GM18519 (cell line): ENCODE data around the gene QPCT.
"Not testable (repeated sequence)": the region's sequence is repeated elsewhere in the genome, so short reads cannot be mapped to it uniquely, and the experiment has no call there.

Source experiments
- ATAC-seq: cut with Tn5 transposase; IDR thresholded peaks from one replicate; pipeline ENCODE4 v1.9.1; 2021; ENCODE audit warnings: mild to moderate bottlenecking, moderate library complexity; ENCODE audit not compliant: unreplicated experiment, low FRiP score

The QPCT gene

GRCh38 chr2:37344453-37345361 is at the start of gene QPCT:
QPCT (plus strand) TSS chr2:37344630; CDS start chr2:37344732, 102 bp downstream.
- ATAC-seq: no peak

GRCh38 chr2:37294858-37295257 is 49.6 kb upstream of the QPCT start:
- ATAC-seq: not testable (repeated sequence)

DNA sequence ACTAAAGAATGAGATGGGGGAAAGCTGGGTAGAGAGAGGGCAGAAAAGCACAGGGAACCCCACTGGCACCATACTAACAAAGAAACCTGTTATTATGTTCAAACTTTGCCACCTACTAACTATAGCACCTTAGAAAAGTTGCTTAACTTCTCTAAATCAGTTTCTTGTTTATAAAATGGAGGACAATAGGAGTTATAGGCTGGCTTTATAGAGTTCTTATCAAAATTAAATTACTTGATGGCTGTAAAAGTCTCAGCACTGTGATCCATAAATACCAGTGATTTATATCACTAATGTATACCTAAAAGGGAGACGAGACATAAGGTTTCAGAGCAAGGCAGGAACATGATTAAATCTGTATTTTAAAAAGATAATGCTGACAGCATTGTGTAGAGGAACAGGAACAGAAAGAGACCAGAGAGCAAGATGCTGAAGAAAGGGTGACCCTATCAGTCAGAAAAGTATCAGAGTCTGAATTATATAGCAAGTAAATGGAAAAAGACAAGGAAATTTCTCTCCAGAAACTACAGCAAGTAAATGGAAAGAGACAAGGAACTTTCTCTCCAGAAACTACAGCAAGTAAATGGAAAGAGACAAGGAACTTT is 48.9 kb upstream of the QPCT start:
- ATAC-seq: no peak

GRCh38 chr2:37297632-37298031 is 46.8 kb upstream of the QPCT start:
- no peak for ATAC-seq

- ATAC-seq: no peak
These were observed 44.3 kb upstream of the QPCT start for GRCh38 chr2:37300146-37300545.

DNA sequence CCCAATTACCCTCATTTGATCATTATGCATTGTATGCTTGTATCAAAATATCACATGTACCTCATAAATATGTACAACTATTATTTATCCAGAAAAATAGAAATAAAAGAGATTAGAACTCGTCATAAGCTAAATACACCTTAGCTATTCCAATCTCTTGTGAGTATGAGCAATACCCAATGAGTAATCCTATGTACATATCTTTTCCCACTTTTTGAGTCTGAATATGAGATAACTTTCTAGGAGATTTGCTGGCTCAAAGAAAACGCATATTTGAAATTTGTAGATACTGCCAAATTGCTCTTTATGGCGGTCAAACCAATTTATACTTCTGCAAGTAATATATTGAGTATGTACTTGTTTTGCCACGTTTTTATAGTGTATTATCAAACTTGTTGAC is 43.9 kb upstream of the QPCT start:
- ATAC-seq: no peak

GRCh38 chr2:37301408-37301807 is 43.0 kb upstream of the QPCT start:
- no peak for ATAC-seq

GRCh38 chr2:37302701-37303252 is 41.7 kb upstream of the QPCT start:
- ATAC-seq: no peak

- no peak for ATAC-seq
These were observed 38.4 kb upstream of the QPCT start for GRCh38 chr2:37306024-37306423.

- no peak for ATAC-seq
These were observed 36.9 kb upstream of the QPCT start for GRCh38 chr2:37307500-37307899.

DNA sequence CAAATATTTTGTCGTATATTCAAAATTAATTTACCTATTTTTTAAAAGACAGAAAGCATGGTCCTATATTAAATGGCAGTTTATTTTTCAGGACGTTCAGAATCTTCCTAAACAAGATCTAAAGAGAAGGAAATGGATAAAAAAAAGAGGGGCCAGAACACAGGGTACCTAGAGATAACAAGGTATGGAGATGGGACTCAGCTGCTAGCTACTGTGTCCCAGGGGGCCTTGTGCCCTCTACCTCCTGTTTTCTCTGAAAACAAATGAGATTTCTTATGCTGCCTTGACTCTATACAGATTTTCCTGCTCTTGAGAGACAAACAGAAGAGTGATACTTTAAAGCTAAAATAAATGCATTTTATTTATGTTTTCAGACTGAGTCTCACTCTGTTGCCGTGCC is 29.1 kb upstream of the QPCT start:
- ATAC-seq: no peak

DNA sequence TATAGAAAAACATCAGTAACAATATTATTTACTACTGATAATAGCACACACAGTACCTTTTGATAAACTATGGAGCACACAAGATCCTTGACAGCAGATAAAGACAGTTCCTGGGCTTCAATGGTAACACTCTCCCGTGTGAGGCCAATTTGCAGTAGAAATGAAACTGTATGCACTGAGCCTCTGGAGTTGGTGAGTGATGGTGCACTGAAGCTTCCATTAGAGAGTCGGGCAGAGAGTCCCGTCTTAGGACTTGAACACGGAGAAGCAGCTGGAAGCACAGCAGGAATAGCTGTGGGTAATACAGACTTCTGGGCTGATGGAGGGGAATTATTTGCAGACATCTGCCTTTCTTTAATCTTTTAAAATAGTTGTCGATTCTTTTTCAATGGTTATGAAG is 28.2 kb upstream of the QPCT start:
- ATAC-seq: no peak

DNA sequence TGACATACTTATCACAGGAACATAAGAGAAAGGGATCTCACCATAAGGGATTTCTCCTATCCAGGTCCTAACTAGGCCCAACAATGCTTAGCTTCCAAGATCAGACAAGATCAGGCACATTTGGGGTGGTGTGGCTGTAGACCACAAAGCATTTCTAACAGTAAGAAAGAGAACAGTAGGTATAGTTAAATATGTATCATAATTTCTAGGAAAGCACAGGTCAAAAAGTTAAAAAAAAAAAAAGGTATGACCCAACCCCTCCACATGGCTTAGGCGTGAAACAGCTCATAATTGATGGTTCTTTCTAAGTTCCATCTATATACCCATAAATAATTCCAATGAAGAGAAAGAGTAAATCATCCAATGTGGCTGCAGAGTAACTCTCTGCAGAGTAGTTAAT is 26.7 kb upstream of the QPCT start:
- ATAC-seq: no peak

- peak; percentile 68 for ATAC-seq
These were observed 26.0 kb upstream of the QPCT start for GRCh38 chr2:37318401-37318800.

DNA sequence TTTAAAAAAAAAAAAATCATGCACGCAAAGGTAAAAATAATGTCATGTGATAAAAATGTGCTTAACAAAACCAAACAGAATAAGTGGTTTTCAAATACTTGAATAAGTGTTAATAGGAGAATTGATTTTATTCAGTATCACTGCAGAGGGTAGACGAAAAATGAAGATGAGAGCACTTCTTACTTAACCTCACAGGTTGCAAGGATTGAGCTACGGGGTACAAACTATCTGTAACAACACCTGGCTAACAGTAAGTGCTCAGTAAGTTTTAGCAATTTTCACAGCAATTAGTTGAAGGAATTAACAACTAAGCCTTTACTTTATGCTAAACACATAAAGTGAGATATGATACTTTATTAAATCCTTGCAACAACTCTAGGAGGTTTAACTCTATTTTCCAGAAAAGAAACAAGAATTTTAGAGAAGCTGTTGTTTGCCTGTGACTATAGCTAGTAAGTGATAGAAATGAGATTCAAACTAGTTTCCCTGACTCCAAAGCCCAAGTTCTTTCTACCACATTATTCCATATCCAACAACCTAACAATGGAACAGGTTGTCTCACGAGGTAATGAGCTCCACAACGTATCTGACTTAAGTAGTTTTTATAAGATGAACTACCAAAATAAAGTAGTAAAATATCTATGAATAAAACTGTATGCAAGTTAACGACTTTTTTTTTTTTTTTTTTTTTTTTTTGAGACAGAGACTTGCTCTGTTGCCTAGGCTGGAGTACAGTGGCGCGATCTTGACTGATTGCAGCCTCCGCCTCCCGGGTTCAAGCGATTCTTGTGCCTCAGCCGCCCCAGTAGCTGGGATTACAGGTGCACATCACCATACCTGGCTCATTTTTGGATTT is 24.4 kb upstream of the QPCT start:
- ATAC-seq: no peak

- no peak for ATAC-seq
These were observed 23.3 kb upstream of the QPCT start for GRCh38 chr2:37321029-37321682.

- ATAC-seq: no peak
These were observed 22.1 kb upstream of the QPCT start for GRCh38 chr2:37322368-37322767.

GRCh38 chr2:37323176-37323780 is 21.2 kb upstream of the QPCT start:
- ATAC-seq: no peak

GRCh38 chr2:37323781-37324535 is 20.5 kb upstream of the QPCT start:
- no peak for ATAC-seq
